CMK (cell line): ENCODE results near the gene ANXA6.

ENCODE experiments used
- DNase-seq: peaks from one replicate; pipeline ENCODE4 v3.0.0-alpha.2; 2010; ENCODE audit warnings: low read depth

Gene ANXA6

GRCh38 chr5:151153300-151153699 is 4.3 kb downstream of the ANXA6 start:
- no peak for DNase-seq

GRCh38 chr5:151151793-151152192 is 5.8 kb downstream of the ANXA6 start:
- DNase-seq = peak; percentile 46

GRCh38 chr5:151151263-151151660 is 6.3 kb downstream of the ANXA6 start:
- no peak for DNase-seq

DNA sequence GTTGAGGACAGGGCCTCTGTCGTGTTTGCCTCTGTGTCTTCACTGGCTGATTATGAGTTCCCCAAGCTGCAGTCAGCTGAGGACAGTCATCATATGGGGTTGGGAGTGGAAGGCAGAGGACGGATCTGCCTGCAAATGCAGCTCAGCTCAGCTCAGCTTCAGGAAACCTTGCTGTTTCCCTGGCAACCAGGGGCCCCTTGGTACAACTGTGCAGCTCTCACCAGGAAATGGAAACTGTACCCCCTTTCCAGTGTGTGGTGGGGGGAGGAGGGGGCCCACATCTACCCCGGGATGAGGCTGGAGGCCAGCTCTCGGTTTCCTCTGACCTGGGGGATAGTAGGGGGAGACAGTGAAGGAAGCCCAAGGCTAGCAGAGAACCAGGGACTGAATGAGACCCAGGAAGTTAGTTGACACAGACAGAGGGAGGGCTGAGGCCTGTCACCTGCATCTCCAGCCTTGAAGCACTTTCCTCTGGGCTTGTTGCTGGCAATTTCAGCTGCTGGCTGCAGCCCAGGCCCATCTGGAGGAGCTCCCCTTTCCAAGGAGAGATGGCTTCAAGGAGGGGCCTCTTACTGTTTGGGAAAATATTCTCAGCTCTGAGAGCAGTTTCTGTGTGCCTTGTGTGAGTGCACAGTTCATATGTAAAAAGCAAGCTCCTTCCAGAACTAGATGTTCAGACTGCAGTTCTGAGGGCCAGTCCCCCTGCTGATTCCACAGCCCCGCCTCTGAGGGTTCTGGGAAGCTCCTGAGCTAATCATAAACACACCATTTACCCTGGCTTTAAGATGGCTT is 6.9 kb downstream of the ANXA6 start:
- DNase-seq = no peak

DNA sequence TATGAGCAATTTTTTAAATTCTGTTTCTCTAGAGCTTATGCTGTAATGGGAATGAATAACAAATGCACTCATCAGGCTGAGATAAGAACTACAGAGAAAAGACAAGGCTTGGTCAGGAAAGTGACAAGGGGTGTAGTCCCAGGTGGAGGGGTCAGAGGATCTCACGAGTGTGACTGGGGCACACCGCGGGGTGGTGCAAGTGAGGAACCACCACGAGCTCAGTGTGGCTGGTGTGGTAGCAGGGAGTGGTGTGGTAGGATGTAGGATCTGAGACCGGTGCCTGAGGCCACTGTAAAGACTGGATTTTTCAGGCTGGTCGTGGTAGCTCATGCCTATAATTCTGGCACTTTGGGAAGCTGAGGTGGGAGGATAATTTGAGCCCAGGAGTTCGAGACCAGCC is 9.0 kb downstream of the ANXA6 start:
- no peak for DNase-seq

DNA sequence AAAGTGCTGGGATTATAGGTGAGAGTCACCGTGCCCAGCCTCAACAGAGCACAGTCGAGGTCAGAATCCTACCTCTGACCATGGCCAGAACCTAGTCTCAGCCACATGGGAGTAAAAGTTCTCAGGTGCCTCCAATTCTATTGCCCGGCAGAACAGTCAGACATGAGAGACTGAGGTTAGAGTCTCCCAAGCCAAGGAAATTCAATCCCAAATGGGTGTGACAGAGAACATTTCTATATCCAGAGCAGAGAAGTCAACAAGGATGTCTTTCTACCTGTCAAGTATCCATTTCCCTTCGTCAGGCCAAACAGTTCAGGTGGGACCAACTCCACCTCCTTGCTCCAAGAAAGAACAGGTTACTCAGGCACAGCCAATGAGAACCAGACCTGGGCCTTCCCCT is 10.5 kb downstream of the ANXA6 start:
- DNase-seq = no peak

GRCh38 chr5:151146061-151146460 is 11.5 kb downstream of the ANXA6 start:
- no peak for DNase-seq

GRCh38 chr5:151144922-151145321 is 12.7 kb downstream of the ANXA6 start:
- DNase-seq = no peak

GRCh38 chr5:151144275-151144674 is 13.3 kb downstream of the ANXA6 start:
- DNase-seq = no peak

GRCh38 chr5:151143645-151144044 is 13.9 kb downstream of the ANXA6 start:
- no peak for DNase-seq

- no peak for DNase-seq
These were observed 14.6 kb downstream of the ANXA6 start for GRCh38 chr5:151142933-151143332.

- DNase-seq = no peak
These were observed 16.0 kb downstream of the ANXA6 start for GRCh38 chr5:151141535-151141934.

DNA sequence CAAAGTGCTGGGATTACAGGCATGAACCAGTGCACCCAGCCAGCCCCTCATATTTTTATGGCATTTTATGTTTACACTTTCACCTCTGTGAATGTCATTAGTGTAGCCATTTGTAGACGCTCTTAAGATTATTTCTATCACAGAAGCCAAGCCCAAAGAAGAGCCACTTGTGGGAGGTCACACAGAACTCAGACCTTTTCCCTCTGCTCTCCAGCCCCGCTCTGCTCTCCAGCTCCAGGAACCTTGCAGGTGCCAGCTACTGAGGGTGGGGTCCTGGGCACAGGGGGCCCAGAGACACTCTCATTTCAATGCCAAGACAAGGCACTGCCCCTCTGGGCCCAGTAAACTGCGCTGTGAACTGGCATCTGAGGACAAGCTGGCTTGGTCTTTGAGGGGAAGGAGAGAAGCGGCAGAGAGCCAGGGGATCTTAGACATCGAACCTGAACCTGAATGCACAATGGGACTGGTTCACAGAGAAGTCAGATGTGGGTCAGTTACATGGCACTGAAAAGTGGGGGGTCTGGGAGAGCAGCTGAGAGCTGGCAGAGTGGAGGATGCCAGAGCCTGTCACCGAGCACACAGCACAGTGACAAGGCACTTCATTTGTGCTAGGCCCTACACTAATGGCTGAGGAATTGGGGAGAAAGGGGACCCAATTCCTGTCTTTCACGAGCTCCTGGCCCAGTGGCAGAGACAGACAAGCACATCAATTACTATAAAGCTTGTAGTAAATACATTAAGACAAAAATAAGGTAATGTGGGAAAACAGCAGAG is 16.7 kb downstream of the ANXA6 start:
- no peak for DNase-seq

- no peak for DNase-seq
These were observed 17.9 kb downstream of the ANXA6 start for GRCh38 chr5:151139646-151140045.

DNA sequence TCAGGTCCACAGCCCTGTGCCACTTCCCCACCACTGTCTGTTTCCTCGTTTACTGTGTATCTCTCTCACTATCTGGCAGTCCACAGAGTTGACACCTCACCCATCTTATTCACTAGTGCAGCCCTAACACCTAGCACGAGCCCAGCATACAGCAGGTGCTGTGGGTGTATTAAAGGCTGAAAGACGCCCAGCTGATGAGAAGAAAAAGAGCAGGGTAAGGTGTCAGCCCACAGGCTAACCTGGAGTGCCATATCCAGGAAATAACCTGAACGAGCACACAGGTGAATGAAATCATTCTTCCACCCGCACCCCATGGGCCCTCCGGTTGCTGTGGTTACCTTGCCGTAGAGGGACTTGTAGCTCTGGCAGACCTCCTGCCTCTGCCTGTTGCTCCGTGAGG is 18.6 kb downstream of the ANXA6 start:
- DNase-seq = no peak

DNA sequence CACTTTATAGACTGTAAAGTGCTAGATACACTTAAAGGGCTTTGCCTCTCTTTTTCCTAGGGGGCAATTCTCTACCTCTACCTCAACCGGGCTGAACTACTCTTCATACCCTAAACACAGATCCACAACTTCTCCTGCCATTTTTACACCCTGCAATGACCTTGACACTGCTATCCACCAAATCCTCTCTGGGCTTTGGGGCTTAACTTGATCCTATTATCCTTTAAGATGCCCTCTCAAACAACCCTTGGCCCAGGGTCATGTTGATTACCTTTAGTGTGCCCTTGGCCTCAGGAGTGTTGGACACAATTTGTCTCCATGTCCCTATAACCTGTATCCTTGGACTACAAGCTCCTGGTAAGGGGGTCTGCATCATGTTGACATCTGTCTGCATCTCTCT is 19.5 kb downstream of the ANXA6 start:
- DNase-seq = no peak

- DNase-seq = no peak
These were observed 20.3 kb downstream of the ANXA6 start for GRCh38 chr5:151137067-151137825.

GRCh38 chr5:151134228-151134627 is 23.4 kb downstream of the ANXA6 start:
- no peak for DNase-seq

- DNase-seq = no peak
These were observed 24.6 kb downstream of the ANXA6 start for GRCh38 chr5:151132963-151133362.

GRCh38 chr5:151130922-151131891 is 26.4 kb downstream of the ANXA6 start:
- DNase-seq = no peak

- DNase-seq = no peak
These were observed 27.2 kb downstream of the ANXA6 start for GRCh38 chr5:151130235-151130921.
